Measurements from ENCODE around the gene ZNF429. TPM values are rescaled to one million over a fixed set of nuclear protein-coding genes. Genes with fewer than 3 reads are reported as not detected.
"Not testable (repeated sequence)": the region's sequence is repeated elsewhere in the genome, so short reads cannot be mapped to it uniquely, and the experiment has no call there.

Gene ZNF429
- total RNA-seq: 10 to 100 TPM in 1 of 2 donors, 1 to 10 TPM in 1; 6.2 to 15.5 TPM

- peak; percentile 100 for ATAC-seq (replicated peaks)
- H3K27ac Mint-ChIP-seq: peak within 1 kb of the TSS; percentile 98
- H3K36me3 Mint-ChIP-seq (ENCODE audit: low read depth): peaks cover 42% of the 10 kb centered on the region
- peak within 1 kb of the TSS; percentile 99 for H3K4me3 Mint-ChIP-seq
- H3K4me1 Mint-ChIP-seq: peaks cover 11% of the 10 kb centered on the region
- no peaks in the 10 kb centered on the region for H3K27me3 Mint-ChIP-seq
- H3K9me3 Mint-ChIP-seq: no peaks in the 10 kb centered on the region
These were observed at the start of gene ZNF429 for GRCh38 chr19:21505459-21506451. Gene ZNF429 (plus strand): TSS chr19:21505602. CDS start chr19:21505772, 170 bp downstream.

DNA sequence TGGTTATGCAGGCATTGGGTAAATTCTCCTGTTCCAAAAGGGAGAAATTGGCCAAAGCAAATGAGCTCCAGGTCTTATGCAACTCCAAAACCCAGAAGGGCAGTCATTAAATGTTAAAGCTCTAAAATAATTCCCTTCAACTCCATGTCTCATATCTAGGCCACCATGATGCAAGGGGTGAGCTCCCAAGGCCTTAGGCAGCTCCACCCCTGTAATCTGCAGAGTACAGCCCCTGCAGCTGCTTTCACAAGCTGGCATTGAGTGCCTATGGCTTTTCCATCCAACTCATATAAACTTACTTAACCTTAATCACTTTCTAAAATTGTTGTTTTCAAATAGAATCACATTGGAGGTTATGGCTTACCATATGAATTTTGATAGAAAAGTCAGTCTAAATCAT lies 44.7 kb upstream of the ZNF429 start:
- Mint-ChIP-seq H3K4me3 (no peak overlapping the region), H3K27me3 (peaks cover 7% of the 10 kb centered on the region), H3K9me3 (peaks cover 9% of the 10 kb centered on the region), H3K36me3 (ENCODE audit: low read depth) (peaks cover 5% of the 10 kb centered on the region), H3K27ac (no peak overlapping the region), H3K4me1 (no peaks in the 10 kb centered on the region)
- no peak for ATAC-seq (replicated peaks)

- Mint-ChIP-seq H3K4me3 (no peak overlapping the region), H3K36me3 (ENCODE audit: low read depth) (peaks cover 5% of the 10 kb centered on the region), H3K27ac (no peak overlapping the region), H3K4me1 (no peaks in the 10 kb centered on the region), H3K27me3 (peaks cover 7% of the 10 kb centered on the region), H3K9me3 (peaks cover 7% of the 10 kb centered on the region)
- no peak for ATAC-seq (replicated peaks)
These were observed 42.9 kb upstream of the ZNF429 start for GRCh38 chr19:21462540-21462939.

DNA sequence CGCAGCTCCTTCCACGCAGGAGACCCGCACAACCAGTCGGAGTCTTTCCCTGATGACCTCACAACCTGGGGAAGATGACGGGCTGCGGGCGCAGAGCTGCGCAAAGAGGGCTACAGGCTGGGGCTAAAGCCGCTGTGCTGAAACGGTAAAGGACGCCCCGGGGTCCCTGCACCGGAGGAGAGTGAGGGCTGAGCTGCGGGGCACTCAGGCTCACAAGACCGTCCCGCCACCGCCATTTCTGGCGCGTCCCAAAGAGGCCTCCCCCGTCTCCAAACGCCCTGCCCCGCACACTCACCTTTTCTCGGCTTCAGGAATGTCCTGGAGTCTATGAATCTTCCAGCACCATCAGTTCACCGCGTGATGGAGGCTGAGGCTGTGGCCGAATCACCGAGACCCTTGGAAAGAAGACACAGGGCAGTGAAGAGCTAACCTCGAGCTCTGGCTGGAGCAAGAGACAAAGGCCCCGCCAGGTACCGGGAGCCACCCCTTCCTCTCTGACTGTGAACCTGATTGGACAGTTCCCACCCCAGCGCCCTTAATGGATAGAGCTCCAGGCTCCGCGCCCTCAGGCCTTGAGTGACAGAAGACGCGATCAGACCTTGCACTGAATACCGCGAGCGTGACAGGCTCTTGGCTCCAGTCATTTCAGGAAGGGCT lies 41.8 kb upstream of the ZNF429 start:
- H3K4me1 Mint-ChIP-seq: no peaks in the 10 kb centered on the region
- peak overlapping the region; percentile 67 for H3K27ac Mint-ChIP-seq
- H3K27me3 Mint-ChIP-seq: peaks cover 7% of the 10 kb centered on the region
- peak; percentile 99 for ATAC-seq (replicated peaks)
- H3K36me3 Mint-ChIP-seq (ENCODE audit: low read depth): peaks cover 5% of the 10 kb centered on the region
- H3K9me3 Mint-ChIP-seq: peaks cover 3% of the 10 kb centered on the region
- H3K4me3 Mint-ChIP-seq: peak overlapping the region; percentile 89

DNA sequence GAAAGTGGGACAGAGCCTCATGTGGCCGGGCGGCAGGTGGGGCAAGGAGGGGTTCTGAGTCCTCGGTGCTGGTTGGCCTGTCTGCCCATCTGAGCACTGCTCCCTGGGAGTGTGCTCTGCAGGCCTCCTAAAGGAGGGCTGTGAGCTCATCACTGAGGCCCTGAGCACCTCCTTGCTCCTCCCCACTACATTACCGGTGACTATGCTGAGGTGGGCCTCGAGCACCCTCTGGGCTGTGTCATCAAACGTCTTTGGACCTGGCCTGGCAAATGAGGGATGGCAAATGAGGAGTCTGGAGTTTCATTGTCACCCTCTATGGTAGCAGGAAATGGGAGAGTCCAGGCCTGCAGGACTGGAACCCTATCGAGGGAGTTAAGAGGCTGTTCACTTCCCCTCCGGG lies 38.8 kb upstream of the ZNF429 start:
- no peak overlapping the region for H3K4me3 Mint-ChIP-seq
- no peaks in the 10 kb centered on the region for H3K9me3 Mint-ChIP-seq
- H3K27me3 Mint-ChIP-seq: peaks cover 7% of the 10 kb centered on the region
- H3K27ac Mint-ChIP-seq: no peak overlapping the region
- no peak for ATAC-seq (replicated peaks)
- no peaks in the 10 kb centered on the region for H3K36me3 Mint-ChIP-seq (ENCODE audit: low read depth)
- no peaks in the 10 kb centered on the region for H3K4me1 Mint-ChIP-seq

GRCh38 chr19:21468791-21469190 lies 36.6 kb upstream of the ZNF429 start:
- no peaks in the 10 kb centered on the region for H3K9me3 Mint-ChIP-seq
- no peak for ATAC-seq (replicated peaks)
- H3K27me3 Mint-ChIP-seq: peaks cover 4% of the 10 kb centered on the region

GRCh38 chr19:21472507-21472906 lies 32.9 kb upstream of the ZNF429 start:
- no peak for ATAC-seq (replicated peaks)
- Mint-ChIP-seq H3K27me3 (no peaks in the 10 kb centered on the region), H3K36me3 (ENCODE audit: low read depth) (no peaks in the 10 kb centered on the region), H3K9me3 (no peaks in the 10 kb centered on the region), H3K27ac (no peak overlapping the region), H3K4me3 (no peak overlapping the region), H3K4me1 (no peaks in the 10 kb centered on the region)

More at GRCh38 chr19:21468791-21469190, 36.6 kb upstream of the ZNF429 start:
- H3K4me3 Mint-ChIP-seq: no peak overlapping the region
- no peaks in the 10 kb centered on the region for H3K4me1 Mint-ChIP-seq
- H3K36me3 Mint-ChIP-seq (ENCODE audit: low read depth): no peaks in the 10 kb centered on the region
- no peak overlapping the region for H3K27ac Mint-ChIP-seq

- Mint-ChIP-seq H3K27ac (no peak overlapping the region), H3K4me3 (peak overlapping the region; percentile 76), H3K27me3 (no peaks in the 10 kb centered on the region), H3K9me3 (no peaks in the 10 kb centered on the region), H3K36me3 (ENCODE audit: low read depth) (no peaks in the 10 kb centered on the region), H3K4me1 (no peaks in the 10 kb centered on the region)
- ATAC-seq (replicated peaks): peak; percentile 100
These were observed 30.7 kb upstream of the ZNF429 start for GRCh38 chr19:21474671-21475181.

- not testable (repeated sequence) for ATAC-seq (replicated peaks); H3K9me3 Mint-ChIP-seq; H3K36me3 Mint-ChIP-seq (ENCODE audit: low read depth); H3K4me1 Mint-ChIP-seq; H3K27me3 Mint-ChIP-seq; H3K4me3 Mint-ChIP-seq
- peak overlapping the region; percentile 31 for H3K27ac Mint-ChIP-seq
These were observed 23.0 kb upstream of the ZNF429 start for GRCh38 chr19:21482361-21482760.

GRCh38 chr19:21482863-21483276 lies 22.5 kb upstream of the ZNF429 start:
- Mint-ChIP-seq H3K36me3 (ENCODE audit: low read depth) (no peaks in the 10 kb centered on the region), H3K27me3 (no peaks in the 10 kb centered on the region), H3K4me1 (peaks cover 2% of the 10 kb centered on the region)

DNA sequence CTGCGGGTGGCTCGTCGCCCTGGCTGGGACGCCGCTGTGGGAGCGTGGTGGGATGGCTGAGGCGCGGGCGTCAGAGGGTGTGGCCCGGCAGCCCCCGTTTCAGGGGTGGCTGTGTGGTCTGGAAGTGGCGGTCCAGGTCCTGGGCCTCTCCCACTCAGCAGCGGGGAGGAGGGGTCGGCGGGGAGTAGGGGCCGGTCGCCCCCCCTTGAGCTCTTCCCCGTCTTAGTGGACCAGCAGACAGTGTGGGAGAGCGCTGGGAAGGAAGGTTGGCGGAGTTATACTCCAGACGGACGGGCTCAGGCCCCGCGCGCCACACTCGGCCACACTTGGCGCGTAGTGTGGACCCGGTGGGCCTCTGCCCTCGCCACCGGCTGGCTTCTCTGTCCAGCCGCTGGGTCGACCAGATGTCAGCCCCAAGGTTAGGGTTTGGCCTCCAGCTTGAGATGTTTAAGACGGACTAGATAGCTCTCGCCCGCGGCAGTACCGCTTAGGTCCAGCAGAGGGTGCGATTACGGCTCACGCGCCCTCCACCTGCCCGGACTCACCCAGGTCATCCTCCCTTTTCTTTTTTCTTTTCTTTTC lies 21.7 kb upstream of the ZNF429 start:
- peaks cover 5% of the 10 kb centered on the region for H3K4me1 Mint-ChIP-seq
- H3K4me3 Mint-ChIP-seq: no peak overlapping the region
- H3K9me3 Mint-ChIP-seq: no peaks in the 10 kb centered on the region
- no peaks in the 10 kb centered on the region for H3K36me3 Mint-ChIP-seq (ENCODE audit: low read depth)
- H3K27me3 Mint-ChIP-seq: no peaks in the 10 kb centered on the region
- ATAC-seq (replicated peaks): peak; percentile 71
- H3K27ac Mint-ChIP-seq: no peak overlapping the region

More at GRCh38 chr19:21482863-21483276, 22.5 kb upstream of the ZNF429 start:
- ATAC-seq (replicated peaks): peak; percentile 92
- Mint-ChIP-seq H3K27ac (peak overlapping the region; percentile 31), H3K9me3 (no peaks in the 10 kb centered on the region), H3K4me3 (no peak overlapping the region)

DNA sequence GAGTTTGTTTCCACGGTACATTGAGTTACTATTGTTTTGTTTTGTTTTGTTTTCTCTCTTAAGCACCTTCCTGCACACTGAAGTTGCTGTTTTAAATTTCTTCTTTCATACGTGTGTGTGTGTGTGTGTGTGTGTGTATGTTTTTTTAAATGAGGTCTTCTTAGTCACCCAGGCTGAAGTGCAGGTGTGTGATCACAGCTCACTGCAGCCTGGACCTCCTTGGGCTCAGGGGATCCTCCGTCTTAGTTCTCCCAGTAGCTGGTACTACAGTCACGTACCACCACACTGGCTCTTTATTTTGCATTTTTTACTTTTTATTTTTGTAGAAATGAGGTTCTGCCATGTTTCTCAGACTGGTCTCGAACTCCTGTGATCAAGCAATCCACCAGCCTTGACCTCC lies 20.8 kb upstream of the ZNF429 start:
- Mint-ChIP-seq H3K4me3 (no peak overlapping the region), H3K27ac (no peak overlapping the region), H3K36me3 (ENCODE audit: low read depth) (no peaks in the 10 kb centered on the region), H3K27me3 (no peaks in the 10 kb centered on the region), H3K4me1 (peaks cover 5% of the 10 kb centered on the region), H3K9me3 (no peaks in the 10 kb centered on the region)
- ATAC-seq (replicated peaks): no peak

DNA sequence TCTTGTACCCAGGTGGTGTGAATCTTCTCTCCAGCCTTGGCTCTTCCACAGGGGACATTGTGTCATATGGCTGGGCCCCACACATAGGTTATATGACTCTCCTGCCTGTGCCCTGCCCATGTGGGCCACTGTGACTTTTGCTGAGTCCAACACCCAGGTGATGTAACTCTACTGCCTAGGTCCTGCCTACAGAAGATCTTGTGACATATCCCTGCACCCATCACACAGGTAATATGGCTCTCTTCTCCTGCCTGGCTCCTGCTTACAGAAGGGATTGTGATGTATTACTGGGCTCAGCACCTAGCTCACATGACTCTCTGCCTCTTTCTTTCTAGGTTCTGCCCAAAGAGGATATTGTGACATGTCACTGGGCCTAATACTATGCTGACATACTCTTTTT lies 19.5 kb upstream of the ZNF429 start:
- Mint-ChIP-seq H3K9me3 (no peaks in the 10 kb centered on the region), H3K27ac (no peak overlapping the region), H3K36me3 (ENCODE audit: low read depth) (no peaks in the 10 kb centered on the region), H3K4me1 (peaks cover 5% of the 10 kb centered on the region), H3K4me3 (no peak overlapping the region), H3K27me3 (no peaks in the 10 kb centered on the region)
- ATAC-seq (replicated peaks): no peak

DNA sequence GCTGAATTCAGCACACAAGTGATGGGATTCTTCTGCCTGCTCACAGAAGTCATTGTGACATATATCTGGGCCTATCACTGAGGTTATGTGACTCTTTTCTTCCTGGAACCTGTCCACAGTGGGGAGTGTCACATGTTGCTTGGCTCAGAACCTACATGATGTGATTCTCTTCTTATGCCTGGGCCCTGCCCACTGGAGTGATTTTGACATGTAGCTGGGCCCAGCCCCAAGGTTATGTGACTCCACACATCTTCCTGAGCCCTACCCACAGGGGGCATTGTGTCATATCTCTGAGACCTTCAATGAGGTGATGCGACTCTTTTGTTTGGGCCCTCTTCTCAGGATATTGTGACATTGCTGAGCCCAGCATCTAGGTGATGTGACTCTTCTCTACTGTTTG lies 17.4 kb upstream of the ZNF429 start:
- peak; percentile 27 for ATAC-seq (replicated peaks)
- no peaks in the 10 kb centered on the region for H3K27me3 Mint-ChIP-seq

More for the DNA sequence above, 17.4 kb upstream of the ZNF429 start:
- Mint-ChIP-seq H3K27ac (peak overlapping the region; percentile 33), H3K4me3 (no peak overlapping the region), H3K4me1 (peaks cover 5% of the 10 kb centered on the region), H3K36me3 (ENCODE audit: low read depth) (no peaks in the 10 kb centered on the region), H3K9me3 (no peaks in the 10 kb centered on the region)
